GM12892 (cell line): ENCODE data around the gene LCP1.

Source experiments
- DNase-seq: peaks from one replicate; pipeline ENCODE4 v3.0.0; 2011; ENCODE audit not compliant: insufficient read length
- FAIRE-seq: peaks from 2 replicates; lab custom pipeline; 2011; peaks lifted over from hg19 to GRCh38; lab: Jason Lieb, UNC
- POLR2A ChIP-seq: IDR thresholded peaks from 2 replicates; pipeline ENCODE4 v1.6.1; 2011; ENCODE audit warnings: low read depth, low read length, control low read depth
- POLR2AphosphoS5 ChIP-seq: IDR thresholded peaks from 2 replicates; pipeline ENCODE4 v1.6.1; 2011; ENCODE audit warnings: low read depth, low read length, control low read depth
- TAF1 ChIP-seq: IDR thresholded peaks from 2 replicates; pipeline ENCODE4 v1.6.1; 2011; ENCODE audit warnings: low read depth, mild to moderate bottlenecking, control low read depth, low read length, borderline replicate concordance

LCP1 gene

GRCh38 chr13:46202188-46202795 lies 20.3 kb upstream of the LCP1 start:
- DNase-seq (no peak), FAIRE-seq (peak; percentile 57)
- TF ChIP-seq POLR2AphosphoS5, result no peak
- no peak for TF ChIP-seq TAF1
- TF ChIP-seq POLR2A, result no peak

- TF ChIP-seq TAF1 (no peak), POLR2AphosphoS5 (no peak), POLR2A (no peak)
- FAIRE-seq (no peak), DNase-seq (no peak)
Measured at GRCh38 chr13:46198696-46199193, 16.8 kb upstream of the LCP1 start.

DNA sequence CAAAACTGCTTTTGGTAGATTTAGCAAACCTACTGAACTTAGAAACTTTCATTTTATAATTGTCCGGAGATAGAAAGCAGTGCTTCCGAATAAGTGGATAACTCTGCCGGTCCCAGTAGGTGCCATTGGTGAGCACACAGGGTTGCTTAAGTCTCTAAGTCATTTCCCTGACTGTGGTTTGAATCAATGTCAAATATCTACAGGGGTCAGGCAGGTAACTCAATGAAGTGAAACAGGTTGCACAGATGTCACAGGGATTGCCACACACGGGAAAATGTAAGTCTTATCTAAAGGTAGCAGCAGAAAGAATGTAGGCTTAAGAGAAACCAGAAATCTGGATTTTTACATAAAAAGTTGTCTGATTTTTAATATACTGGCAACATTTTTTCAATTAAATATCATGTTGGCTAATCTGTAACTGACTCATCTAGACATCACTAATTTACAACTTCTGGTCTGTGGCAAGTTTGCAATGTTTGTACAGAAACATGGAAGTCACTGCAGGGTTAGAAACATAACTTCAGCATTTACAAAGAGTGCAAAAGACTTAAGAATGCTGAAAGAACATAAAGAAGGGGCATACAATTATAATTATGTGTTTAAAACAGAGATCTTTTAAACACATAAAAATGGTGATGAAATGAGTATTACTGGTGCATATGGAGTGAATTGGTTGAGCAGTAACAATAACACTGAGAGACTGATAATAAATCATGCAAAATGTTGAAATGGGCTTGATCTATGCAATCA lies 15.5 kb upstream of the LCP1 start:
- FAIRE-seq (peak; percentile 27), DNase-seq (no peak)
- no peak for TF ChIP-seq POLR2A

DNA sequence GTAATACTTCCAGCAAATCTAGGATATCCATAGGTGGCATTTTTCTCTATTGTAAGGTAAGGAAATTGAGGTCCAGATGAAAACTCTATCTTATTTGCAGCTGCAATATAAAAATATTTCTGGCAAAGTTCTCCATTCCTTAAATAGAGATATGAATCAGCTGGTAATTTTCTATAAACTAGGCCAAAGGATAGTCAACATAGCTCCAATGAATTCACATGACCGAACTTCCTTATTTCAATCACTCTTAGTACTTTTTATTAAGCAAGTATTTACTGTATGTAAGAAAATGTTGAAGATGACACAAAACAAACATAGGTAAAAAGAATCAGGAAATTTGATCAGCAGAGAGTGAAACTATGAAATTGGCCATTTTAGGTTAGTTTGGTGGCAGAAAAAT lies 13.0 kb upstream of the LCP1 start:
- DNase-seq (no peak), FAIRE-seq (no peak)
- TF ChIP-seq POLR2AphosphoS5 (no peak), TAF1 (no peak), POLR2A (no peak)

GRCh38 chr13:46192412-46192811 lies 10.4 kb upstream of the LCP1 start:
- DNase-seq (no peak), FAIRE-seq (no peak)
- TF ChIP-seq TAF1 (no peak), POLR2AphosphoS5 (no peak), POLR2A (no peak)

- DNase-seq, result no peak
- TF ChIP-seq POLR2A (no peak), TAF1 (no peak), POLR2AphosphoS5 (no peak)
- FAIRE-seq, result no peak
Measured at GRCh38 chr13:46185634-46186033, 3.7 kb upstream of the LCP1 start.

DNA sequence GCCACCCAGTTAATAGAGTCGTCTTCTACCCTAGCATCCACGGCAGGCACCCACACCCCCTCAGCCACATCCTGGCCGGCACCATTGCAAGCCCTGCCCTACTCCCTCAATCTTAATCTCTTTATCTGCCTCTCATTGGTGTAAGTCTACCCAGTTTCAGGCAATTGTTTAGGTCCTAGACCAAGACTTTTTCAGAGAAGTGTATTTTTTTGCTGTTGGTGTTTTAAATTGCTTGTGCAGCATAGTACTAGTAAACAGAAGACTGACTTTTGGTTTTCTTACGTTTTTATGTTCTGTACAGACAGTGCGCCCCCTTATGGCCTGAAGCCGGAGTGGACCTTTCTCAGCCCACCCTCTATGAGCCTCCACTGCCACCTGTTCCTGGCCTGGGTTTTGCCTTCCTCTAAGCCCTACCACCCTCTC lies 2.3 kb upstream of the LCP1 start:
- DNase-seq (no peak), FAIRE-seq (peak; percentile 96)
- no peak for TF ChIP-seq POLR2AphosphoS5

- TF ChIP-seq POLR2AphosphoS5 (peak; percentile 12; the same call in 1 of the 2 replicates), POLR2A (peak; percentile 67), TAF1 (no peak; the same call in 1 of the 2 replicates)
- DNase-seq (no peak), FAIRE-seq (peak; percentile 91)
Measured at GRCh38 chr13:46183018-46183946, 1.3 kb upstream of the LCP1 start.

DNA sequence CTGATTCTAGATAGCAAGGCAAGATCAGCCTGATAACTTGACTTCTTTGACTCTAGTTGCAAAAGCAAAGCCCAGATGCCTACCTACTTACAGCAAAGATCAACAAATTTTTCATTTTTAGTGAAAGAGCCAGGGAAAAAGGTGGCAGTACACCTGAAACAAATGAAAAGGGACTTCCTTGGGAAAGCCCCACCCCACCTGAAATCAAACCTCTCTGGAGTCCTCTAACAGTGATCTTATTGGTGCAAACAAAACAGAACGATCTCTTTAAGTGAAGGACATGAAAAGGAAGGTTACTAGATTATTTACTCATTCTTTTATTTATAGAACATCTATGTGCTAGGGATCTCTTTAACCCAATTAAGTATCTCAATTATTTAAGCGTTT lies 507 bp upstream of the LCP1 start:
- TF ChIP-seq POLR2AphosphoS5 (no peak), TAF1 (no peak), POLR2A (no peak)
- DNase-seq (no peak), FAIRE-seq (no peak)

GRCh38 chr13:46181377-46181839 lies 569 bp downstream of the LCP1 start:
- DNase-seq, result no peak
- TF ChIP-seq POLR2AphosphoS5 (no peak), POLR2A (no peak), TAF1 (no peak)
- FAIRE-seq, result peak; percentile 54

GRCh38 chr13:46179969-46180763 lies 1.8 kb downstream of the LCP1 start:
- FAIRE-seq (peak; percentile 36), DNase-seq (no peak)
- TF ChIP-seq POLR2A, result no peak
- TF ChIP-seq POLR2AphosphoS5, result peak; percentile 16; the same call in 1 of the 2 replicates
